IPS-NIHi11 (cell line): Measurements from ENCODE around the gene LCLAT1.

ENCODE experiments used
- DNase-seq: peaks from one replicate; pipeline ENCODE4 v3.0.0; 2012; ENCODE audit warnings: mixed read lengths, low spot score

LCLAT1 gene

DNA sequence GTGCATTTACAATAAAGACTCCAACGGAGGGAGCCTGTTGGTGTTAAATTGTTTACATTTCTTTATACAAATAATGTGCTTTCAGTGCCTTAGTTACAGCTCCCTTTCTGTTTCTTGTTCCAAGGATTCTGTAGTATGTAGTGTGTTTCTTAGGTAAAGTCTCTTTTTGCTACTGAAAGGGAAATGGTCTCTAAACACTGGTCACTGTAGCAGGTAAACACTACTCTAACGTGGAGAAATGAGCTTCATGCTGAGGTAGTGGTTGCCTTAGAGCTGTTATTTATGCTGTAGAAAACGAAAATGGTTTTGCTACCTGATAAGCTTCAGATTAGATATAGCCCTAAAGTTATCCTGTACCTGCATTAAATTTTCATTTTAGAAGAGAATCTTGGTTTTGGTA is 196.6 kb downstream of the LCLAT1 start:
- no peak for DNase-seq

DNA sequence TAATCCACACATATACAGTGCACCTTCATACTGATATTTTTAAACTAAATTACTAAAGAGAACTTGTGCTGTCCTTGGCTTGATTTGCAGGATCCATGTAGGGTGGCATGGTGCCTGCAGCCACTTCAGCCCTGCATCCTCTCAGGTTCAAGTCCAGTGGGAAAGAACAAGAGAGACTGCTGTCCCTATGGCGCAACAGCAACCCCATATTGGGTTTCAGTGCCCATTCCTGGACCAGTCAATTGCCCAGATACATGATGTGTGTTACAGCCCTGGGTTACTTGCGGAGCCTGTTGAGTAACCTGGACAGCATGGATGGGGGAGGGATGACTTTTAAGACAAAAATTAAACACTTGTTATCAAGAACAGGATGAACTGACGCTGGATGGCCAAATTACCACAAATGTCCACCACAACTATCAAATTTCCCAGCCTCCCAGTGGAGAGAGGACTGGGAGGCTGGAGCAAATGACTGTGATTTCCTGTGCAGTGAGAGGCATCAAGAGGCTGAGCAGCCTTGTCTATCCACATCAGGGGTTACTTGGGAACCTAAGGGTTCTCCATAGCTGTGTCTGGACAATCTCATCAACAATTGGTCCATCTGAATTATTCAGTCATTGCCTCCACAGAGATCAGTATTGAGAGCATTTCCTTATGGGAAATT is 198.2 kb downstream of the LCLAT1 start:
- no peak for DNase-seq

DNA sequence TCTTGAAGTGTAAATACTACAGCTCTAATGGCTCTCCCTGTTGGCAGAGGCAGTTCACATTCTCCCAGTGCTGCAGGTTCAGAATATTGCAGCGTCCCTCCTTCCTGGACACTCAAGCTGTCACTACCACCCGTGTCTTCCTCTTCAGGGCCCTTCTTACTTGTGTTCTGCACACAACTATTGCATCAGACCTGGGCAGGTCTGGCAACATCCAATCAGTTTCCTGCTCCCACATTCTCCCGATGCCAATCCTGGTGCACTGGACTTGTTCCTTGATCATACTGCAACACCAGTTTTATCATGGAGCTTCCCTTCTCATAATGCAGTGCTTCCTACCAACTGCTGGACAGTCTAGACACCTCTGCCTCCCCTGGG is 198.7 kb downstream of the LCLAT1 start:
- DNase-seq, result no peak

- no peak for DNase-seq
These were observed 200.9 kb downstream of the LCLAT1 start for GRCh38 chr2:30647752-30648457.

GRCh38 chr2:30649278-30649677 is 202.2 kb downstream of the LCLAT1 start:
- DNase-seq, result no peak

DNA sequence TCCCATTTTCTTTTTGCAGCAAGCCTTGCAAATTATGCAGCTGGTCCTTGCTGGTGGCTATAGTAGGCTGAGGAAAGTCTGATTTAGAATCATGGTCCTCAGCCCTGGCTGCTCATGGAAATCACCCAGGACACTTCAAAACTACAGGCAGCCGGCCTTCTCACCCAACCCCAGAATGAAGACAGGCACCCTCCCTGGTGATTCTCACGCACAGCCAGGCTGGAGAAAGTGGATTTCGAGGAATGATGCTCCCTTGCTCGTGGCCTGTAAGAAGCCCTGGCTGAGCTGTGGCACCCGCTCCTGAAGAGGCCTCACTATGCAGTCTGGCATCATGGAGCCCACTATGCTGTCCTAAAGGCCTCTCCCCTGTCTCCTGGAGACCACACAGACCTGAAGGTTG is 202.8 kb downstream of the LCLAT1 start:
- DNase-seq, result no peak

GRCh38 chr2:30652271-30652915 is 205.3 kb downstream of the LCLAT1 start:
- DNase-seq, result peak; percentile 29

- DNase-seq, result no peak
These were observed 206.8 kb downstream of the LCLAT1 start for GRCh38 chr2:30653847-30654246.

DNA sequence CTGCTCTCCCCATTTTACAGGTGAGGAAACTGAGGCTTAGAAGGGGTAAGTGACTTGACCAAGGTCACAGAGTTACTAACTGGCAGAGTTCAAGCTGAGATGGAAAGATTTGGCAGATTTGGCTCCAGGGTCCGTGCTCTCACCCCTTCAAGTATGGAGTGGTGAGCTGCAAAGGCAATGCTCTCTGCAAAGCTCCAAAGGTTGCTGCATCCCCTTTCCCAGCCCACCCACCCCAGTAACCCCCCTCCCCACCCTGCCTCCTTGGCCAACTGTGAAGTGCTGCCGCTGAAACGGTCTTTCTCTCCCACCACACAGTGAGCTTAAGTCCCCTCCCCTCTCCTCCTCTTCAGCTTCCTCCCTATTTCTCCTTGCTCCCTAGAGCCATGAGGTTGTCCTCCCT is 207.4 kb downstream of the LCLAT1 start:
- no peak for DNase-seq

- DNase-seq, result no peak
These were observed 208.2 kb downstream of the LCLAT1 start for GRCh38 chr2:30655211-30655610.

DNA sequence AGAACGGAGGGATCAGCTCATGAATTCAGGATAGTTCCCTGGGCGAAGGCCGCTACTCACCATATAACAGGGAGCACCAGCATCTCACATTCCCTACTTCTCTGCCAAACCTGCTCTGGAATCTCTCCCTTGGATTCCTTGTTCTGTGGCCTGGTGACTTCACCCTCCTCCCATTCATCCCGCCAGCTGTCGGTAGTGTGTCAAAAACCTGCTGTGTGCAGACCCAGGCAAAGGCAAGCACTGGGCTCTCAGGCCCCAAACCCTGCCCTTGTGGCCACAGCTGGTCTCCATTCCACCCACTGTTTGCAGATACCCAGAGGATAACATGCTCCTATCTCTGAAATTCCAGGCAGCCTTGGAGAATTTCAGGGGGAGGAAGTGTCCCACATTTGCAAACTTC is 208.6 kb downstream of the LCLAT1 start:
- no peak for DNase-seq

DNA sequence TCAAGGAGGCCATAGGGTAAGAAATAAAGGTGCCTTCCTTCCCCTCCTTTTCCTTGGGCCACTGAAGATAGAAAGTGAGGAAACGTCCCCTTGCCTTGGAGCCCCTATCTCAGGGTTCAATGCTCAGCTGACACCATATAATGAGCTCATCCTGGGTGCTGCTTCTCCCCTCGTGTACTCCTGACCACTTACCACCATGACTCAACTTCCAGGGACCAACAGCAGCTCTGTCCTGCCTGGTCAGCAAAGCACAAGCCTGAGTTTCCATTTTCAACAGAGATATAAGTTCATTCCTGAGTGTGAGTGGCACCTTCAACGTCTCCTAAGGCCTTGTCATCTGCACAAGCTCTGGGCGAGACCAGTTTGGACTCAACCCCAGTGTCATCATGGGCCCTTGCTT is 209.0 kb downstream of the LCLAT1 start:
- no peak for DNase-seq

- no peak for DNase-seq
These were observed 214.4 kb downstream of the LCLAT1 start for GRCh38 chr2:30661173-30662107.

DNA sequence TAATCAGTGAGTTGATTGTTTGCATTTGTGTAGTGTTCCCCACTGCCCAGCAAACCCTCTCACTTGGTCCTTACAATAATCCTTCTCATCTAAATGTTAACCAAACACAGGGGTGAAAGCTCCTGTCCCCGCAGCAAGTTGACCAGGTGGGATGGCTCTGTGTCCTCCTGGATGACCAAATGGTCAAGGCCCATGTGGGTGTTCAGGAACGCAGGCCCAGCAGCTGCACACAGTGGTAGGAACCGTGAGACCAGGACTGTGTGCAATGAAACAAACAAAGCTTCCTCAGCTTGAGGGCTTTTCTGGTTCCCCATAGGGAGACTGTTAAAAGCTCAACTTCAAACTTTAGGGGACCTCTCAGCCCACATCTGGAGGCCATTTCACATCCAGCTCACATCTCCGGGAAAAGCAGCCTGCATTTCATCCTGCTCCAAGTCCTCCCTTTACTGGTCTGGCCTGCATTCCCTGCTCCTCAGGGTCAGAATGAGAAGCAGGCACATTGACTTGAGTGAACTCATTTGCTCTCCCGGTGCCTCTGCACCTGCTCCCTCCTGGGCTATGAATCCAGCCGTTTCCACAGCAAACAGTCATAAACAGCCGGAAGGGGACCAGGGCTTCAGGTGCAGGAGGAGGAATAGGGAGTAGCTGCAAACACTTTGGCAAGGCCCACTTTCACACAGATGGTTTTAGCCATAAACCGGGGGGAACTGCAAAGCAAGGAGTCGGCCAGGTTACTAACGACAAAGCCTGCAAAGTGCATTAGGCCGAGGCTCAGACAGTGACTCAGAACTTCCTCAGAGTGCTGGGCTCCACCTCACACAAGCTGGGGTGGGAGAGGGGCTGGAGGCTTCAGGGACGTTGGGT is 215.5 kb downstream of the LCLAT1 start:
- DNase-seq, result no peak

GRCh38 chr2:30663321-30663720 is 216.3 kb downstream of the LCLAT1 start:
- DNase-seq, result no peak

GRCh38 chr2:30663806-30664205 is 216.8 kb downstream of the LCLAT1 start:
- DNase-seq, result no peak

DNA sequence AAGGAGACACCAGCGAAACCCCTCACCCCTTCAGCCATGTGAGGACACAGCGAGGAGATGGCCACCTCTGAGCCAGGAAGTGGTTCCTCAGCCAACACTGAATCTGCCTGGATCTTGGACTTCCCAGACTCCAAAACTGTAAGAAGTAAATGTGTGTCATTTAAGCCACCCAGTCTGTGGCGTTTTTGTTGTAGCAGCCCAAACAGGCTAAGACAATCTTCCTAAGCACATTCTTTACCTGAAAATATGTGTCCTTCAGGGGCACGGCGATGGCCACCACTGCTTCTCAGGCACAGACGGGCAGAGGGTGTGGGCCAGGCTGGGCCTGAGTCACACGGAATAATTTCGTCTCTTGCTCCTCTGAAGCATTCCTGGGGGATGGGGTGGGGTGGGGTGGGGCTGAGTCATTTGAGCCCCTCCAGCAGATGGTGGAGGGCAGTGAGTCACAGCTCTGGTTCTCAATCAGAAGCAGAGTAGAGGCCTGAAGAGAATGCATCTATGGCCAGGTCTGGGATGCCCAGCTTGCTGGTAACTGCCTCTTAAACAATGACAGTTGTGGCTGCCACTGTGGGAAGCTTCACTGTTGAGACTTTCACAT is 217.8 kb downstream of the LCLAT1 start:
- DNase-seq, result no peak

- no peak for DNase-seq
These were observed 218.8 kb downstream of the LCLAT1 start for GRCh38 chr2:30665761-30666265.

DNA sequence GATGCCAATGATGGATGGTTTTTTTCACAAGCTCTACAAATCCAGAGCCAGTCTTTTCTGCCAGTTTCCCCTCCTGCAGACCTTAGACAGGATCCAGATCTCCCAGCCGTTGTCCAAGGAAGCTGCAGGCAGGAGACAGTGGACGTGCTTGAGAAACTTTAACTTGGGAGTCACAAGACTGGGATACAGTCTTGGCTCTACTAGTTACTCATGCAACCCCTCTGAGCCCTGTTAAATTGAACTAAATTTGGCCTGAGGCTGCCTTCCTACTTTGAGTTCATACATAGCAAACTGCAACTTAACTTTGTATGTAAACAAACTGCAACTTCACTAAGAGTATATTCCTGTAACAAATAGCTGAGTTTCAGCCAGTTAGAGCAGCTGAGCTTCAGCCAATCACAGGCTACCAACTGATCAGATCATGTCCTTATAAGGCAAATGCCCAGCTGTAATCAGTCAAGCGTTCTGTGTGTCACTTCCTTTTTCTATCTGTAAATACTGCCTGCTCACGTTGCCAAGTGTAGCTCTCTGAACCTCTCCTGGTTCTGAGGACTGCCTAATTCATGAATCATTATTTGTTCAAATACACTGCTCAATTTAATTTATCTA is 219.3 kb downstream of the LCLAT1 start:
- no peak for DNase-seq

GRCh38 chr2:30670453-30670852 is 223.4 kb downstream of the LCLAT1 start:
- peak; percentile 25 for DNase-seq
